Activated CD4-positive, alpha-beta T cell treated with anti-CD3 and anti-CD28 coated beads, Interleukin-2, amount 10 ng/mL, durations not matched to agents 7 days and 5 days (primary cell): ENCODE measurements around the gene FGFBP3. TPM values are rescaled to one million over a fixed set of nuclear protein-coding genes. Genes with fewer than 3 reads are reported as not detected.
"Not testable (repeated sequence)": the region's sequence is repeated elsewhere in the genome, so short reads cannot be mapped to it uniquely, and the experiment has no call there.

Experiments
- CTCF ChIA-PET: fragments of 350-600 bp; sonication (Branson Sonifier 250); formaldehyde crosslinking; loops from one replicate; lab custom pipeline; 2021; ENCODE audit warnings: antibody characterized with exemption; lab: Charles Lee
- POLR2A ChIA-PET: fragments of 350-600 bp; sonication (Branson Sonifier 250); formaldehyde crosslinking; loops from one replicate; lab custom pipeline; 2021; ENCODE audit warnings: antibody characterized with exemption; lab: Charles Lee
- DNase-seq: peaks from one replicate; pipeline ENCODE4 v3.0.0-alpha.2; 2020
- H3K27ac Mint-ChIP-seq: one replicate; pipeline ENCODE4 v1.8.0; 2021; ENCODE audit warnings: mild to moderate bottlenecking, moderate library complexity, mixed read lengths
- H3K27me3 Mint-ChIP-seq: one replicate; pipeline ENCODE4 v1.8.0; 2021; ENCODE audit warnings: mixed read lengths
- H3K36me3 Mint-ChIP-seq: one replicate; pipeline ENCODE4 v1.8.0; 2021; ENCODE audit warnings: low read depth, mixed read lengths
- H3K4me1 Mint-ChIP-seq: one replicate; pipeline ENCODE4 v1.8.0; 2021; ENCODE audit warnings: mixed read lengths
- H3K4me3 Mint-ChIP-seq: one replicate; pipeline ENCODE4 v1.8.0; 2021; ENCODE audit warnings: mild to moderate bottlenecking, moderate library complexity, mixed read lengths
- H3K9me3 Mint-ChIP-seq: one replicate; pipeline ENCODE4 v1.8.0; 2021; ENCODE audit warnings: mixed read lengths
- total RNA-seq, 2 experiments: library from RNA; stranded (reverse); gene quantifications; one replicate each; pipeline ENCODE4 v1.2.3, GENCODE V29; 2021

FGFBP3 gene
- total RNA-seq, 2 experiments from 2014 or later, result 1.4 to 1.5 TPM

GRCh38 chr10:91894261-91894685 is 15.0 kb downstream of the FGFBP3 start:
- CTCF ChIA-PET, result interaction anchor here (1.0 kb wide), 1 partner anchor 14 kb away, joined by 3 read pairs; no protein-coding TSS in a partner anchor
- H3K27ac Mint-ChIP-seq, H3K9me3 Mint-ChIP-seq, H3K36me3 Mint-ChIP-seq, DNase-seq, POLR2A ChIA-PET, H3K4me1 Mint-ChIP-seq, H3K4me3 Mint-ChIP-seq: not testable (repeated sequence)
- H3K27me3 Mint-ChIP-seq, result peaks cover 17% of the 10 kb centered on the region

- Mint-ChIP-seq H3K4me3 (no peak overlapping the region), H3K27me3 (peaks cover 17% of the 10 kb centered on the region), H3K27ac (no peak overlapping the region), H3K36me3 (no peaks in the 10 kb centered on the region), H3K9me3 (no peaks in the 10 kb centered on the region), H3K4me1 (peaks cover under 1% of the 10 kb centered on the region)
- POLR2A ChIA-PET, result no interaction called here
- no peak for DNase-seq
- CTCF ChIA-PET, result interaction anchor here (0.6 to 0.7 kb wide), 2 partner anchors 65 to 79 kb away, joined by 3 to 5 read pairs; no protein-coding TSS in a partner anchor
Observed at GRCh38 chr10:91893051-91893450, 16.2 kb downstream of the FGFBP3 start.

GRCh38 chr10:91891125-91892001 is 17.9 kb downstream of the FGFBP3 start:
- H3K36me3 Mint-ChIP-seq, result no peaks in the 10 kb centered on the region
- no peak for DNase-seq
- H3K27me3 Mint-ChIP-seq, result peaks cover 18% of the 10 kb centered on the region
- H3K9me3 Mint-ChIP-seq, result no peaks in the 10 kb centered on the region
- CTCF ChIA-PET, result interaction anchor here (1.1 kb wide), 1 partner anchor 56 kb away, joined by 3 read pairs; no protein-coding TSS in a partner anchor
- peaks cover 9% of the 10 kb centered on the region for H3K4me1 Mint-ChIP-seq
- no peak overlapping the region for H3K27ac Mint-ChIP-seq
- H3K4me3 Mint-ChIP-seq, result no peak overlapping the region
- POLR2A ChIA-PET, result no interaction called here

- Mint-ChIP-seq H3K27ac (peak overlapping the region; percentile 9), H3K4me3 (peak overlapping the region; percentile 80), H3K36me3 (no peaks in the 10 kb centered on the region), H3K9me3 (no peaks in the 10 kb centered on the region), H3K27me3 (peaks cover 28% of the 10 kb centered on the region), H3K4me1 (peaks cover 9% of the 10 kb centered on the region)
- ChIA-PET POLR2A (interaction anchor here (0.6 kb wide), 1 partner anchor 25 kb away, joined by 9 read pairs; no protein-coding TSS in a partner anchor), CTCF (interaction anchor here (0.8 to 1.2 kb wide), 3 partner anchors 10 to 21 kb away, joined by 3 read pairs; no protein-coding TSS in a partner anchor)
- DNase-seq, result no peak
Observed at GRCh38 chr10:91887272-91888076, 21.8 kb downstream of the FGFBP3 start.

- no peak for DNase-seq
- H3K4me1 Mint-ChIP-seq, result peaks cover 9% of the 10 kb centered on the region
- H3K9me3 Mint-ChIP-seq, result no peaks in the 10 kb centered on the region
- POLR2A ChIA-PET, result no interaction called here
- no peak overlapping the region for H3K27ac Mint-ChIP-seq
- H3K36me3 Mint-ChIP-seq, result no peaks in the 10 kb centered on the region
- CTCF ChIA-PET, result interaction anchor here (0.8 to 1.2 kb wide), 3 partner anchors 10 to 22 kb away, joined by 3 read pairs; no protein-coding TSS in a partner anchor
- H3K4me3 Mint-ChIP-seq, result peak overlapping the region; percentile 80
- peaks cover 28% of the 10 kb centered on the region for H3K27me3 Mint-ChIP-seq
Observed at GRCh38 chr10:91886954-91887271, 22.4 kb downstream of the FGFBP3 start.

GRCh38 chr10:91885362-91886079 is 23.8 kb downstream of the FGFBP3 start:
- POLR2A ChIA-PET, result no interaction called here
- Mint-ChIP-seq H3K4me1 (peaks cover 9% of the 10 kb centered on the region), H3K36me3 (no peaks in the 10 kb centered on the region), H3K9me3 (no peaks in the 10 kb centered on the region), H3K27ac (no peak overlapping the region), H3K4me3 (no peak overlapping the region), H3K27me3 (peaks cover 26% of the 10 kb centered on the region)
- CTCF ChIA-PET, result interaction anchor here (1.0 kb wide), 1 partner anchor 13 kb away, joined by 3 read pairs; no protein-coding TSS in a partner anchor
- no peak for DNase-seq

- Mint-ChIP-seq H3K27ac (no peak overlapping the region), H3K9me3 (no peaks in the 10 kb centered on the region), H3K27me3 (peaks cover 23% of the 10 kb centered on the region), H3K36me3 (no peaks in the 10 kb centered on the region), H3K4me1 (peaks cover 9% of the 10 kb centered on the region), H3K4me3 (no peak overlapping the region)
- ChIA-PET POLR2A (no interaction called here), CTCF (interaction anchor here (1.0 kb wide), 1 partner anchor 14 kb away, joined by 3 read pairs; no protein-coding TSS in a partner anchor)
- DNase-seq, result no peak
Observed at GRCh38 chr10:91884536-91884935, 24.8 kb downstream of the FGFBP3 start.

GRCh38 chr10:91883549-91884444 is 25.5 kb downstream of the FGFBP3 start:
- H3K27me3 Mint-ChIP-seq, result peaks cover 22% of the 10 kb centered on the region
- H3K9me3 Mint-ChIP-seq, result no peaks in the 10 kb centered on the region
- DNase-seq, result no peak
- no peak overlapping the region for H3K27ac Mint-ChIP-seq
- H3K4me3 Mint-ChIP-seq, result no peak overlapping the region
- H3K36me3 Mint-ChIP-seq, result no peaks in the 10 kb centered on the region
- CTCF ChIA-PET, result interaction anchor here (0.5 kb wide), 1 partner anchor 44 kb away, joined by 3 read pairs; no protein-coding TSS in a partner anchor
- POLR2A ChIA-PET, result no interaction called here
- peaks cover 9% of the 10 kb centered on the region for H3K4me1 Mint-ChIP-seq

GRCh38 chr10:91880310-91880709 is 29.0 kb downstream of the FGFBP3 start:
- Mint-ChIP-seq H3K4me1 (no peaks in the 10 kb centered on the region), H3K27me3 (peaks cover 5% of the 10 kb centered on the region), H3K36me3 (no peaks in the 10 kb centered on the region), H3K4me3 (no peak overlapping the region), H3K9me3 (no peaks in the 10 kb centered on the region), H3K27ac (no peak overlapping the region)
- POLR2A ChIA-PET, result no interaction called here
- no peak for DNase-seq
- CTCF ChIA-PET, result interaction anchor here (0.5 kb wide), 1 partner anchor 48 kb away, joined by 3 read pairs; no protein-coding TSS in a partner anchor

GRCh38 chr10:91879515-91880170 is 29.6 kb downstream of the FGFBP3 start:
- H3K36me3 Mint-ChIP-seq, result no peaks in the 10 kb centered on the region
- H3K4me1 Mint-ChIP-seq, result no peaks in the 10 kb centered on the region
- ChIA-PET POLR2A (no interaction called here), CTCF (interaction anchor here (0.5 to 1.0 kb wide), 3 partner anchors 28 to 365 kb away, joined by 3 to 5 read pairs (median 3); no protein-coding TSS in a partner anchor)
- no peak for DNase-seq
- H3K9me3 Mint-ChIP-seq, result no peaks in the 10 kb centered on the region
- no peak overlapping the region for H3K4me3 Mint-ChIP-seq
- peaks cover 2% of the 10 kb centered on the region for H3K27me3 Mint-ChIP-seq
- no peak overlapping the region for H3K27ac Mint-ChIP-seq

- Mint-ChIP-seq H3K27ac (no peak overlapping the region), H3K36me3 (no peaks in the 10 kb centered on the region), H3K9me3 (no peaks in the 10 kb centered on the region), H3K4me1 (no peaks in the 10 kb centered on the region), H3K4me3 (no peak overlapping the region), H3K27me3 (no peaks in the 10 kb centered on the region)
- CTCF ChIA-PET, result no interaction called here
- POLR2A ChIA-PET, result no interaction called here
- no peak for DNase-seq
Observed at GRCh38 chr10:91875779-91876178, 33.5 kb downstream of the FGFBP3 start.
